T-helper 1 cell treated with Interleukin-12 subunit alpha and Interleukin-12 subunit beta and Interleukin-4 antibody, amounts not matched to agents 30 μg/mL and 1 μg/mL, for 36 hours (primary cell): ENCODE data around the gene GJA5.

ENCODE experiments used
- H3K27ac Mint-ChIP-seq: one replicate; pipeline ENCODE4 v1.8.0; 2021; ENCODE audit warnings: mild to moderate bottlenecking, mixed read lengths
- H3K27me3 Mint-ChIP-seq: one replicate; pipeline ENCODE4 v1.8.0; 2021; ENCODE audit warnings: low read depth, mixed read lengths
- H3K36me3 Mint-ChIP-seq: one replicate; pipeline ENCODE4 v1.8.0; 2021; ENCODE audit warnings: low read depth, mixed read lengths
- H3K4me1 Mint-ChIP-seq: one replicate; pipeline ENCODE4 v1.8.0; 2021; ENCODE audit warnings: low read depth, mixed read lengths
- H3K4me3 Mint-ChIP-seq: one replicate; pipeline ENCODE4 v1.8.0; 2021; ENCODE audit warnings: mild to moderate bottlenecking, moderate library complexity, mixed read lengths
- H3K9me3 Mint-ChIP-seq: one replicate; pipeline ENCODE4 v1.8.0; 2021; ENCODE audit warnings: mixed read lengths

The GJA5 gene

DNA sequence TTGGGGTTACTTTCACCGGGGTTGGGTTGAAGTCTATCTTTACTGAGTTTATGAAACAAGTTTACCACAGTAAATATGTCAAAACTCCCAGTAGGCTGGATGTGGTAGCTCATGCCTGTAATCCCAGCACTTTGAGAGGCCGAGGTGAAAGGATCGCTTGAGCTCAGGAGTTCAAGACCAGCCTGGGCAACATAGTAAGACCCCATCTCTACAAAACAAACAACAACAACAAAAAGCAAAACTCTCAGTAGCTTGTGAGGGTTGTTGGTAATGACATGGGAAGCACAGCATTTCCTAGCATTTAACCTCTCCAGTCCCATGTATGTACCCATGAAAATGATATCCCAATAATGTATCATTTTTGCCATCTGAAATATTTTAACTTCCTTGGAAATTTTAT lies 34.7 kb downstream of the GJA5 start:
- Mint-ChIP-seq H3K36me3 (no peaks in the 10 kb centered on the region), H3K9me3 (no peaks in the 10 kb centered on the region), H3K4me3 (no peak overlapping the region), H3K27me3 (peaks cover 30% of the 10 kb centered on the region), H3K4me1 (no peaks in the 10 kb centered on the region), H3K27ac (no peak overlapping the region)

GRCh38 chr1:147723691-147724323 lies 36.6 kb downstream of the GJA5 start:
- H3K36me3 Mint-ChIP-seq: no peaks in the 10 kb centered on the region
- H3K27me3 Mint-ChIP-seq: peaks cover 23% of the 10 kb centered on the region
- H3K9me3 Mint-ChIP-seq: peaks cover 4% of the 10 kb centered on the region
- no peak overlapping the region for H3K27ac Mint-ChIP-seq
- no peaks in the 10 kb centered on the region for H3K4me1 Mint-ChIP-seq
- H3K4me3 Mint-ChIP-seq: no peak overlapping the region

GRCh38 chr1:147722124-147722523 lies 38.3 kb downstream of the GJA5 start:
- H3K27me3 Mint-ChIP-seq: peaks cover 11% of the 10 kb centered on the region
- H3K4me1 Mint-ChIP-seq: peaks cover 6% of the 10 kb centered on the region
- no peak overlapping the region for H3K27ac Mint-ChIP-seq
- H3K9me3 Mint-ChIP-seq: peaks cover 5% of the 10 kb centered on the region
- no peaks in the 10 kb centered on the region for H3K36me3 Mint-ChIP-seq
- H3K4me3 Mint-ChIP-seq: no peak overlapping the region

GRCh38 chr1:147721716-147722115 lies 38.7 kb downstream of the GJA5 start:
- Mint-ChIP-seq H3K9me3 (peaks cover 5% of the 10 kb centered on the region), H3K27ac (no peak overlapping the region), H3K36me3 (no peaks in the 10 kb centered on the region), H3K4me1 (peaks cover 8% of the 10 kb centered on the region), H3K27me3 (peaks cover 11% of the 10 kb centered on the region), H3K4me3 (no peak overlapping the region)

DNA sequence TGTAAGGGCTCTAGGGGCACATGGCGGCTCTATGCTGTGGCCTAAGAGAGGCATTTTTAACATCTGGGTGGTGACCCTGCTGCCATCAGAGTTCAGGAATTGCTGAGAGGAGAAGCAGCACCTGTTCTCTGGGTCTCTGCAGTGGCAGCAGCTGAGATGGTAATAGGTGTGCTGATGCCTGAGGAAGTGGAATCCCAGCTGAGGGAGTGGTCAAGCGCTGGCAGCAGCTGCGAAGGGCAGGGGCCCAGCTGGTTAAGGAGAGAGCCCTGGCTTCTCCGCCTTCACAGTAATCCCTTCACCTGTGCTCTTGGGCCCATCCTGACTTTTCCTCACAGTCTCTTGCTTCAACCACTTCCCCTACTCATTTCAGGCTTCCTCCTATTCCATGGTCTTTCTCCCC lies 39.8 kb downstream of the GJA5 start:
- no peaks in the 10 kb centered on the region for H3K36me3 Mint-ChIP-seq
- peaks cover 8% of the 10 kb centered on the region for H3K4me1 Mint-ChIP-seq
- H3K4me3 Mint-ChIP-seq: no peak overlapping the region
- no peak overlapping the region for H3K27ac Mint-ChIP-seq
- peaks cover 5% of the 10 kb centered on the region for H3K9me3 Mint-ChIP-seq
- peaks cover 16% of the 10 kb centered on the region for H3K27me3 Mint-ChIP-seq

GRCh38 chr1:147719711-147720225 lies 40.6 kb downstream of the GJA5 start:
- H3K9me3 Mint-ChIP-seq: peaks cover 5% of the 10 kb centered on the region
- H3K4me1 Mint-ChIP-seq: peaks cover 8% of the 10 kb centered on the region
- H3K36me3 Mint-ChIP-seq: no peaks in the 10 kb centered on the region
- H3K4me3 Mint-ChIP-seq: no peak overlapping the region
- H3K27me3 Mint-ChIP-seq: peaks cover 20% of the 10 kb centered on the region
- H3K27ac Mint-ChIP-seq: no peak overlapping the region

DNA sequence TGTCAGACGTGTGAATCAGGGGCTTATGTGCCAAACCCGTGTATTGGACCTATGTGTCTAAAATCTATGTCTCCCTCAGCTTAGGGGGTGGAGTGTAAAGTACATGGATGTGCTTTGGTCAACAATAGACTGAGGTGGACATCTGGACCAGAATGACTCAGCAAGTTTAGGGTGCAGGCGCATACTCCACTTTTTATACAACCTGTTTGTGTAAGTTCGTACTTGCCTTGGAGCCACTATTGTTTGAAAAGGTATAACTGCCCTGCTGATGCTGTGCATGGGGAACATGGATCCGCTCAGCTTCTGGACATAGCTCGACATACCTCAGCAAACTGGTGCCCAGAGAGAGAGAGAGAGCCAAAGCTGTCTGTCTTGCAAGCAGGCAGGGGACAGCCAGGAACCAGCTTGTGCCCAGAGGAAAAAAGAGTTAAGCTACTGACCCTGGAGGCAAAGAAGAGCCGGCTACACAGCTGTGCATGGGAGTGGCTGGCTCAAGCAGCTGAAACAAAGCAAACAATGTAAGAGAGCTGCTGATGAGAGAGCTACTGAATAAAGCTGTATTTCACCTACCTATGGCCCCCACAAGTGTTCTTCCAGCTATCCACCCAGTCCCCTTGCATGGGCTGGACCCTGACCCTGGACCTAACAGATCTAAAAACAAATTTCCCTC lies 41.2 kb downstream of the GJA5 start:
- Mint-ChIP-seq H3K36me3 (no peaks in the 10 kb centered on the region), H3K27ac (no peak overlapping the region), H3K27me3 (peaks cover 26% of the 10 kb centered on the region), H3K4me1 (peaks cover 8% of the 10 kb centered on the region), H3K4me3 (no peak overlapping the region), H3K9me3 (peaks cover 5% of the 10 kb centered on the region)

- peaks cover 5% of the 10 kb centered on the region for H3K9me3 Mint-ChIP-seq
- H3K36me3 Mint-ChIP-seq: no peaks in the 10 kb centered on the region
- H3K4me1 Mint-ChIP-seq: peaks cover 8% of the 10 kb centered on the region
- peaks cover 28% of the 10 kb centered on the region for H3K27me3 Mint-ChIP-seq
- H3K27ac Mint-ChIP-seq: no peak overlapping the region
- no peak overlapping the region for H3K4me3 Mint-ChIP-seq
Observed at GRCh38 chr1:147717706-147718097, 42.7 kb downstream of the GJA5 start.

GRCh38 chr1:147717051-147717705 lies 43.2 kb downstream of the GJA5 start:
- Mint-ChIP-seq H3K27ac (no peak overlapping the region), H3K36me3 (no peaks in the 10 kb centered on the region), H3K27me3 (peaks cover 27% of the 10 kb centered on the region), H3K4me3 (no peak overlapping the region), H3K9me3 (peaks cover 5% of the 10 kb centered on the region), H3K4me1 (peaks cover 8% of the 10 kb centered on the region)

DNA sequence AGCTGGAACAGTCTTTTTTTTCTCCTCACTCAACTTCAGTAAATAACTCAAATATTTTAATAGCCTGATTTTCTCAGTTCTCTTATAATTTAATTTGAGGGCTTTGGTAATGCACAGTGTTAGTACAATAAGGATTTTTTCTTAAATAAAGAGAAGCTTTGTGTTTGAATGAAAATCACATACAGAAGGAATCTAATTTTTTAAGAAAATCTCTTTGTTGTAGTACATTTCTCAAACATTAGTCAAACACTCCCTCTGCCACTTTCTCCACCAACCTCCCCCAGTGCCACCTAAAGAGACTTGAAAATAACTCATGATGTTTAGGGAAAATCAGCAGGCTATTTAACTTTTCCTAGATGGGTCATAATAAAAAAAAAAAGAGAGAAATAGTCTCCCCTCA lies 47.8 kb downstream of the GJA5 start:
- no peaks in the 10 kb centered on the region for H3K9me3 Mint-ChIP-seq
- peaks cover 50% of the 10 kb centered on the region for H3K27me3 Mint-ChIP-seq
- H3K4me1 Mint-ChIP-seq: peaks cover 6% of the 10 kb centered on the region
- H3K36me3 Mint-ChIP-seq: no peaks in the 10 kb centered on the region
- H3K27ac Mint-ChIP-seq: no peak overlapping the region
- no peak overlapping the region for H3K4me3 Mint-ChIP-seq
